K562 (cell line): ENCODE data around the gene NOC4L. TPM values are rescaled to one million over a fixed set of nuclear protein-coding genes. Genes with fewer than 3 reads are reported as not detected.

ENCODE experiments used
- ATAC-seq: fragments of 200-7000 bp; cut with Tn5 transposase; 3 replicates; pipeline ENCODE4 v1.9.1; 2020; ENCODE audit warnings: moderate library complexity
- BruUV-seq: library from RNA; stranded (reverse); fragments of 400-500 nt; replicated peaks from 2 replicates; lab custom pipeline; 2021; lab: Mats Ljungman, UMichigan
- CTCF ChIA-PET: fragments of 300-600 bp; formaldehyde crosslinking; extraction: SDS; loops from one replicate; lab custom pipeline; 2021; ENCODE audit warnings: low intra/inter-chr PET ratio; lab: Yijun Ruan, JAX
- POLR2A ChIA-PET: fragments of 300-600, 350-650 bp; sonication (Branson Sonifier 250); formaldehyde crosslinking; extraction: SDS; loops from one replicate; lab custom pipeline; 2021; ENCODE audit warnings: antibody characterized with exemption, inconsistent platforms; lab: Yijun Ruan, JAX
- DNase-seq, 4 experiments: peaks; one replicate each; pipeline versions ENCODE4 v3.0.0 to v3.0.0-alpha.2; 2011 to 2018; ENCODE audit warnings: low spot score in 3 of 4, mixed read lengths in 3 of 4; ENCODE audit errors: extremely low read depth in 1 of 4
- FAIRE-seq: peaks from 2 replicates; lab custom pipeline; 2011; peaks lifted over from hg19 to GRCh38; lab: Jason Lieb, UNC
- H2AFZ ChIP-seq: 2 replicates; pipeline ENCODE4 v1.6.0; 2011; ENCODE audit warnings: low read depth, low read length, control low read depth, inconsistent platforms
- H3K27ac ChIP-seq: fragments of 200-600 bp; 3 replicates; pipeline ENCODE4 v1.8.0; 2011; ENCODE audit warnings: low read depth, mild to moderate bottlenecking, control low read depth, inconsistent platforms, low read length, moderate library complexity, mixed read lengths; ENCODE audit errors: extremely low read depth
- H3K27me3 ChIP-seq, 2 experiments: fragments of 300-600 bp in 1 of 2; 2 replicates in 1 of 2; 3 replicates in 1 of 2; pipeline versions ENCODE4 v1.6.0 to v1.8.0; 2011; ENCODE audit warnings: inconsistent platforms in 2 of 2, low read length in 2 of 2, mild to moderate bottlenecking in 1 of 2, mixed read lengths in 1 of 2, moderate library complexity in 1 of 2; ENCODE audit not compliant: control insufficient read depth in 2 of 2, insufficient read depth in 2 of 2
- H3K36me3 ChIP-seq: fragments of 300-600 bp; 3 replicates; pipeline ENCODE4 v1.8.0; 2011; ENCODE audit warnings: mild to moderate bottlenecking, low read length, inconsistent platforms; ENCODE audit not compliant: control insufficient read depth, insufficient read depth
- H3K4me1 ChIP-seq, 2 experiments: fragments of 200-600 bp in 1 of 2; replicated peaks in 1 of 2; 2 replicates in 1 of 2; 3 replicates in 1 of 2; pipeline versions ENCODE4 v1.5.1 to v1.8.0; 2011; ENCODE audit warnings: inconsistent platforms in 2 of 2, low read length in 2 of 2, mild to moderate bottlenecking in 1 of 2, mixed read lengths in 1 of 2, moderate library complexity in 1 of 2; ENCODE audit not compliant: control insufficient read depth in 2 of 2, insufficient read depth in 2 of 2
- H3K4me2 ChIP-seq: 2 replicates; pipeline ENCODE4 v1.6.1; 2011; ENCODE audit warnings: low read length, control low read depth, inconsistent platforms, mixed read lengths; ENCODE audit not compliant: insufficient read depth
- H3K4me3 ChIP-seq: fragments of 200-600 bp; sonication (generic), shearing (Covaris generic); 2 replicates; pipeline ENCODE4 v1.5.1; 2016; ENCODE audit warnings: control low read depth, inconsistent platforms
- H3K79me2 ChIP-seq: fragments of 200-600 bp; 3 replicates; pipeline ENCODE4 v1.8.0; 2011; ENCODE audit warnings: low read length, inconsistent platforms; ENCODE audit not compliant: control insufficient read depth, insufficient read depth
- H3K9ac ChIP-seq, 2 experiments: 2 replicates each; pipeline versions ENCODE4 v1.6.0 to v1.6.1; 2011; ENCODE audit warnings: low read depth in 2 of 2, low read length in 2 of 2, control low read depth in 1 of 2, inconsistent platforms in 1 of 2, mild to moderate bottlenecking in 1 of 2, mixed read lengths in 1 of 2; ENCODE audit not compliant: insufficient read depth in 1 of 2
- H3K9me1 ChIP-seq: one replicate; pipeline ENCODE4 v1.6.0; 2011; ENCODE audit warnings: inconsistent platforms, mild to moderate bottlenecking, low read length, moderate library complexity; ENCODE audit not compliant: control insufficient read depth, insufficient read depth
- H3K9me3 ChIP-seq: replicated peaks from 2 replicates; pipeline ENCODE4 v1.5.1; 2011; ENCODE audit warnings: low read depth, low read length, inconsistent platforms; ENCODE audit not compliant: control insufficient read depth, insufficient read depth
- H4K20me1 ChIP-seq: replicated peaks from 2 replicates; pipeline ENCODE4 v1.6.1; 2011; ENCODE audit warnings: low read length, inconsistent platforms, mixed read lengths; ENCODE audit not compliant: control insufficient read depth, insufficient read depth
- ATF1 ChIP-seq, 2 experiments: fragments of 450-650 bp in 1 of 2; IDR thresholded peaks; 2 replicates each; pipeline ENCODE4 v1.6.1; 2016; ENCODE audit warnings: missing compliant biosample characterization in 1 of 2, missing genetic modification characterization in 1 of 2
- BRF1 ChIP-seq: IDR thresholded peaks from 3 replicates; pipeline ENCODE4 v1.6.1; 2011; ENCODE audit warnings: borderline replicate concordance, mild to moderate bottlenecking; ENCODE audit not compliant: insufficient read length; ENCODE audit errors: extremely low read depth
- KDM5B ChIP-seq: fragments of 200-600 bp; sonication (generic); IDR thresholded peaks from 2 replicates; pipeline ENCODE4 v1.6.1; 2012; ENCODE audit warnings: low read depth, mild to moderate bottlenecking, moderate library complexity, low read length, control low read depth, inconsistent platforms; ENCODE audit not compliant: insufficient replicate concordance
- SRF ChIP-seq, 2 experiments: fragments of 250-450, 450-650 bp in 1 of 2; sonication (Bioruptor Pico) in 1 of 2; sonication (generic) in 1 of 2; formaldehyde crosslinking; IDR thresholded peaks; 2 replicates each; pipeline versions ENCODE4 v1.5.0 to v1.5.1; 2020 to 2022; ENCODE audit warnings: mild to moderate bottlenecking in 1 of 2, missing genetic modification reagents in 1 of 2
- WGBS: fragments of 100-300 bp; shearing (Covaris generic); methylation state at CpG from one replicate; pipeline ENCODE4 v1.1.6; 2016; ENCODE audit warnings: low coverage, mixed read lengths; ENCODE audit not compliant: insufficient coverage; ENCODE audit errors: missing lambda C conversion rate; 5-methylcytosine and 5-hydroxymethylcytosine counted together
- in situ Hi-C: fragments of 300-500 bp; cut with MboI; formaldehyde crosslinking; loops from 4 replicates; pipeline ENCODE4 v1.15.0; 2018; ENCODE audit warnings: inconsistent platforms, mixed read lengths
- intact Hi-C: fragments of 100-400 bp; cut with micrococcal nuclease; formaldehyde crosslinking; loops from 2 replicates; pipeline ENCODE4 v1.14.2; 2022
- polyA plus RNA-seq, 8 experiments: library from polyadenylated mRNA; depleted of rRNA in 4 of 8; stranded (reverse) in 5 of 8; unstranded in 3 of 8; fragments of >200 nt; fragmentation: Nextera tagmentation in 2 of 8; fragmentation: Illumina TruSeq in 1 of 8; extraction: Ambion mirVana in 2 of 8; extraction: Trizol in 1 of 8; gene quantifications; 2 replicates each; pipeline versions ENCODE4 v1.2.1 to v1.2.3, GENCODE V29; 2011 to 2014; ENCODE audit warnings: inconsistent platforms in 1 of 8, missing spikeins in 1 of 8
- total RNA-seq, 7 experiments: library from RNA; depleted of rRNA in 6 of 7; stranded (reverse); fragments of >200 nt in 6 of 7; fragmentation: Illumina TruSeq in 2 of 7; extraction: Trizol in 2 of 7; gene quantifications; 2 replicates each; pipeline versions ENCODE4 v1.2.1 to v1.2.3, GENCODE V29; 2011 to 2021; ENCODE audit warnings: low replicate concordance in 1 of 7

NOC4L gene
- total and polyA plus RNA-seq, 9 of the 15 experiments (the other 6 are each of a cell fraction or from before 2014, with no cell fraction given) = 1.3 to 77.0 (median 20.0) TPM

- ChIA-PET CTCF (no interaction called here), POLR2A (no interaction called here)
- Histone ChIP-seq H3K4me1 (peaks cover 0 to 14% of the 10 kb centered on the region in 2 experiments; a peak in 2 of 5 replicates), H3K27me3 (peaks cover 38 to 78% of the 10 kb centered on the region in 2 experiments), H4K20me1 (peaks cover 3% of the 10 kb centered on the region; the same call in 1 of the 2 replicates), H3K4me3 (no peak overlapping the region)
- no peak for ATAC-seq
- BruUV-seq = no TSS peak
- TF ChIP-seq ATF1 (CRISPR knock-in tag; IDR thresholded peaks at IDR 0.05) (peak; percentile 6; the same call in 1 of the 2 replicates), ATF1 (tag; IDR thresholded peaks at IDR 0.05) (no peak), KDM5B (no peak), SRF (CRISPR knock-in tag; IDR thresholded peaks at IDR 0.05) (no peak), BRF1 (no peak)
- TF ChIP-seq, all 486 proteins: peak for 1
- Histone ChIP-seq H3K79me2 (no peaks in the 10 kb centered on the region), H3K9me3 (no peaks in the 10 kb centered on the region), H3K4me2 (no peak overlapping the region), H3K27ac (no peak overlapping the region), H3K9me1 (peaks cover 4% of the 10 kb centered on the region), H3K9ac (no peak overlapping the region), H3K36me3 (no peaks in the 10 kb centered on the region), H2AFZ (no peak overlapping the region)
- FAIRE-seq (no peak), DNase-seq (no peak)
- intact Hi-C loops (no loop called here), in situ Hi-C loops (no loop called here)
- WGBS = 21% methylated on average over 22 of the region's 33 CpGs
Measured at GRCh38 chr12:132181570-132182200, 37.4 kb downstream of the NOC4L start.
